GM23338 (cell line): ENCODE data around the gene FAM20A. TPM values are rescaled to one million over a fixed set of nuclear protein-coding genes. Genes with fewer than 3 reads are reported as not detected.

Source experiments
- ATAC-seq: fragments of 200-7000 bp; cut with Tn5 transposase; 3 replicates; pipeline ENCODE4 v1.9.1; 2020
- DNase-seq: peaks from one replicate; pipeline ENCODE4 v3.0.0-alpha.2; 2015; ENCODE audit warnings: low spot score
- H2AFZ ChIP-seq: fragments of 200-600 bp; sonication (generic); 2 replicates; pipeline ENCODE4 v1.8.0; 2016; ENCODE audit warnings: antibody characterized with exemption, mild to moderate bottlenecking, moderate library complexity
- H3F3A ChIP-seq: fragments of 200-600 bp; sonication (generic); replicated peaks from 2 replicates; pipeline ENCODE4 v1.8.0; 2017; ENCODE audit warnings: antibody characterized with exemption, mixed run types, low read depth
- H3K27ac ChIP-seq: fragments of 200-600 bp; sonication (generic); 2 replicates; pipeline ENCODE4 v1.6.1; 2016; ENCODE audit warnings: low read depth
- H3K27me3 ChIP-seq: fragments of 200-600 bp; sonication (generic); 2 replicates; pipeline ENCODE4 v1.8.0; 2016; ENCODE audit warnings: mild to moderate bottlenecking, mixed run types, moderate library complexity; ENCODE audit not compliant: insufficient read depth
- H3K36me3 ChIP-seq: fragments of 200-600 bp; sonication (generic); 2 replicates; pipeline ENCODE4 v1.8.0; 2016; ENCODE audit warnings: mild to moderate bottlenecking; ENCODE audit not compliant: insufficient read depth
- H3K4me1 ChIP-seq: fragments of 200-600 bp; sonication (generic); 2 replicates; pipeline ENCODE4 v1.8.0; 2016; ENCODE audit warnings: mild to moderate bottlenecking, moderate library complexity; ENCODE audit not compliant: insufficient read depth
- H3K4me2 ChIP-seq: fragments of 200-600 bp; sonication (generic); 2 replicates; pipeline ENCODE4 v1.7.1; 2017; ENCODE audit warnings: mixed run types
- H3K4me3 ChIP-seq: fragments of 200-600 bp; sonication (generic); 2 replicates; pipeline ENCODE4 v1.6.1; 2016; ENCODE audit warnings: mixed run types
- H3K79me2 ChIP-seq: fragments of 200-600 bp; sonication (generic); replicated peaks from 2 replicates; pipeline ENCODE4 v1.8.0; 2017; ENCODE audit warnings: mild to moderate bottlenecking; ENCODE audit not compliant: insufficient read depth
- H3K9me2 ChIP-seq: fragments of 200-600 bp; sonication (generic); 2 replicates; pipeline ENCODE4 v1.8.0; 2017; ENCODE audit not compliant: insufficient read depth
- H4K20me1 ChIP-seq: fragments of 200-600 bp; sonication (generic); replicated peaks from 2 replicates; pipeline ENCODE4 v1.8.0; 2017; ENCODE audit warnings: mild to moderate bottlenecking; ENCODE audit not compliant: insufficient read depth
- H3K27ac Mint-ChIP-seq: 2 replicates; pipeline ENCODE4 v1.8.0; 2020; ENCODE audit warnings: inconsistent platforms, mild to moderate bottlenecking, moderate library complexity, mixed read lengths
- H3K27me3 Mint-ChIP-seq: 3 replicates; pipeline ENCODE4 v1.8.0; 2022; ENCODE audit warnings: low read depth, mild to moderate bottlenecking, moderate library complexity, mixed read lengths, inconsistent platforms; ENCODE audit not compliant: insufficient read depth, poor library complexity
- H3K36me3 Mint-ChIP-seq: 3 replicates; pipeline ENCODE4 v1.8.0; 2021; ENCODE audit warnings: low read depth, mild to moderate bottlenecking, inconsistent platforms, moderate library complexity, mixed read lengths
- H3K4me1 Mint-ChIP-seq: 3 replicates; pipeline ENCODE4 v1.8.0; 2020; ENCODE audit warnings: mild to moderate bottlenecking, inconsistent platforms, mixed read lengths
- H3K4me3 Mint-ChIP-seq: 3 replicates; pipeline ENCODE4 v1.8.0; 2021; ENCODE audit warnings: moderate library complexity, mild to moderate bottlenecking, inconsistent platforms, mixed read lengths
- H3K9me3 Mint-ChIP-seq: 3 replicates; pipeline ENCODE4 v1.8.0; 2020; ENCODE audit warnings: moderate library complexity, mild to moderate bottlenecking, inconsistent platforms, mixed read lengths
- CREB1 ChIP-seq: fragments of 250-450 bp; sonication (Bioruptor Pico); IDR thresholded peaks from 2 replicates; pipeline ENCODE4 v1.5.0; 2020; ENCODE audit warnings: low read depth, mild to moderate bottlenecking, moderate library complexity
- CTCF ChIP-seq, 2 experiments: fragments of 200-600 bp in 1 of 2; sonication (generic) in 1 of 2; conservative IDR thresholded peaks; 2 replicates each; pipeline versions ENCODE4 v1.5.1 to v1.6.1; 2016 to 2017; ENCODE audit warnings: antibody characterized with exemption in 2 of 2, low read depth in 2 of 2, mild to moderate bottlenecking in 2 of 2, moderate library complexity in 1 of 2
- ETS1 ChIP-seq: IDR thresholded peaks from 2 replicates; pipeline ENCODE4 v1.6.1; 2016; ENCODE audit warnings: antibody characterized with exemption
- EZH2 ChIP-seq: fragments of 200-600 bp; sonication (generic); IDR thresholded peaks from one replicate; pipeline ENCODE4 v1.8.0; 2017; ENCODE audit warnings: antibody characterized with exemption, mild to moderate bottlenecking, low read depth; ENCODE audit not compliant: unreplicated experiment
- EZH2phosphoT487 ChIP-seq: fragments of 200-600 bp; sonication (generic); IDR thresholded peaks from one replicate; pipeline ENCODE4 v1.8.1; 2018; ENCODE audit warnings: antibody characterized with exemption; ENCODE audit not compliant: unreplicated experiment
- JUNB ChIP-seq: IDR thresholded peaks from one replicate; pipeline ENCODE4 v1.6.1; 2016; ENCODE audit warnings: antibody characterized with exemption; ENCODE audit not compliant: unreplicated experiment
- NANOG ChIP-seq: IDR thresholded peaks from 2 replicates; pipeline ENCODE4 v1.6.1; 2016; ENCODE audit warnings: antibody characterized with exemption, borderline replicate concordance
- POLR2AphosphoS5 ChIP-seq: IDR thresholded peaks from 2 replicates; pipeline ENCODE4 v1.6.1; 2016; ENCODE audit warnings: antibody characterized with exemption, low read depth
- REST ChIP-seq: IDR thresholded peaks from one replicate; pipeline ENCODE4 v1.6.1; 2018; ENCODE audit warnings: antibody characterized with exemption; ENCODE audit not compliant: unreplicated experiment
- STAT1 ChIP-seq: IDR thresholded peaks from one replicate; pipeline ENCODE4 v1.6.1; 2016; ENCODE audit warnings: antibody characterized with exemption; ENCODE audit not compliant: unreplicated experiment
- ZNF114 ChIP-seq: fragments of 250-450 bp; sonication (Bioruptor Pico); IDR thresholded peaks from 2 replicates; pipeline ENCODE4 v1.5.0; 2020; ENCODE audit warnings: mild to moderate bottlenecking, moderate library complexity
- ZNF331 ChIP-seq: fragments of 250-450 bp; sonication (Bioruptor Pico); IDR thresholded peaks from 2 replicates; pipeline ENCODE4 v1.5.0; 2020; ENCODE audit warnings: low read depth, mild to moderate bottlenecking, moderate library complexity
- ZNF462 ChIP-seq: fragments of 250-450 bp; sonication (Bioruptor Pico); IDR thresholded peaks from 2 replicates; pipeline ENCODE4 v1.5.0; 2020; ENCODE audit warnings: mild to moderate bottlenecking, moderate library complexity
- long read RNA-seq: library from polyadenylated mRNA; unstranded; transcript quantifications from one replicate; pipeline ENCODE4 v2.0.0, GENCODE V29; 2020; ENCODE audit not compliant: unreplicated experiment
- polyA plus RNA-seq: library from polyadenylated mRNA; unstranded; fragments of >200 nt; fragmentation: Nextera tagmentation; extraction: Ambion mirVana; gene quantifications from 2 replicates; pipeline ENCODE4 v1.2.1, GENCODE V29; 2016
- total RNA-seq: library from RNA; depleted of rRNA; stranded (reverse); fragments of >200 nt; shearing (Covaris generic); gene quantifications from 2 replicates; pipeline ENCODE4 v1.2.3, GENCODE V29; 2014; rRNA removed

The FAM20A gene
- 1.4 and 1.6 TPM in 2 replicates for total RNA-seq
- polyA plus RNA-seq, result 1.2 and 1.3 TPM in 2 replicates
- long read RNA-seq, result 0 reads

- H3K9me2 ChIP-seq, result peaks cover 11% of the 10 kb centered on the region; the same call in 1 of the 2 replicates
- ATAC-seq, result peak; percentile 27
- no peaks in the 10 kb centered on the region; the same call in 1 of the 2 replicates for H3K79me2 ChIP-seq
- no peaks in the 10 kb centered on the region for H3K36me3 Mint-ChIP-seq
- H3K27ac Mint-ChIP-seq, result no peak within 1 kb of the TSS
- peak within 1 kb of the TSS; percentile 97 for H2AFZ ChIP-seq
- no peaks in the 10 kb centered on the region for H3K36me3 ChIP-seq
- peak within 1 kb of the TSS; percentile 65 for H3K4me3 Mint-ChIP-seq
- peaks cover 38% of the 10 kb centered on the region for H3K4me1 ChIP-seq
- H3K27me3 ChIP-seq, result peaks cover 42% of the 10 kb centered on the region
- H3K4me1 Mint-ChIP-seq, result peaks cover 25% of the 10 kb centered on the region
- peak within 1 kb of the TSS; percentile 81 for H3K4me3 ChIP-seq
- no peaks in the 10 kb centered on the region; the same call in 2 of the 3 replicates for H3K9me3 Mint-ChIP-seq
- peak within 1 kb of the TSS; percentile 95 for H3K4me2 ChIP-seq
- no peaks in the 10 kb centered on the region for H4K20me1 ChIP-seq
- peak; percentile 53 for DNase-seq
- 0 out of 2 replicates have a peak, but pooled peaks cover 2% of the 10 kb centered on the region for H3F3A ChIP-seq
- peaks cover 27% of the 10 kb centered on the region for H3K27me3 Mint-ChIP-seq
- H3K27ac ChIP-seq, result no peak within 1 kb of the TSS
- TF ChIP-seq CREB1 (CRISPR knock-in tag), result no peak
- TF ChIP-seq STAT1, result no peak
- TF ChIP-seq REST, result no peak
- no peak for TF ChIP-seq EZH2phosphoT487
- no peak for TF ChIP-seq JUNB
- TF ChIP-seq EZH2, result no peak
- TF ChIP-seq CTCF (conservative IDR thresholded peaks at IDR 0.05; ENCODE audit: low read depth in 2 of 2), result no peak
- TF ChIP-seq NANOG, result no peak
- no peak for TF ChIP-seq ZNF114 (CRISPR knock-in tag)
- no peak for TF ChIP-seq ETS1
- no peak for TF ChIP-seq POLR2AphosphoS5
- no peak for TF ChIP-seq ZNF331 (CRISPR knock-in tag)
- no peak for TF ChIP-seq ZNF462
These were observed at the start of gene FAM20A for GRCh38 chr17:68600931-68601564. FAM20A (minus strand) TSS chr17:68601367; CDS start chr17:68600666, 701 bp downstream.
